ENCODE measurements around the gene RPL32.

RPL32 gene

GRCh38 chr3:12829404-12829803 lies 12.0 kb downstream of the RPL32 start:
- H3K4me1 ChIP-seq (ENCODE audit: control insufficient read depth, insufficient read depth, low read length): no peaks in the 10 kb centered on the region
- H3K9me3 ChIP-seq (ENCODE audit: control insufficient read depth, insufficient read depth, low read depth, low read length): no peaks in the 10 kb centered on the region
- H3K4me3 ChIP-seq (ENCODE audit: low read depth, low read length): no peak overlapping the region
- H3K36me3 ChIP-seq (ENCODE audit: control insufficient read depth in 2 of 2, insufficient read depth in 1 of 2, low read length in 2 of 2): peaks cover 16 to 80% of the 10 kb centered on the region in 2 experiments
- H3K27ac ChIP-seq (ENCODE audit: extremely low read depth, low read depth, low read length): no peak overlapping the region
- no peak for TF ChIP-seq EGR2 (tag by site-specific recombination; IDR thresholded peaks at IDR 0.05; ENCODE audit: low read depth)
- no peak for TF ChIP-seq ZBTB48 (tag by site-specific recombination; IDR thresholded peaks at IDR 0.05)
- no peak for TF ChIP-seq ZNF501 (tag by site-specific recombination; IDR thresholded peaks at IDR 0.05)
- POLR2A ChIA-PET: interaction anchor here (1.8 kb wide), 1 partner anchor 12 kb away, joined by 13 read pairs; the partner anchor contains the start of gene RPL32
- CTCF ChIA-PET: interaction anchor here (0.7 to 2.1 kb wide), 3 partner anchors 11 to 300 kb away, joined by 3 to 9 read pairs (median 3); partner anchors contain the start of gene RPL32

GRCh38 chr3:12828751-12829150 lies 12.6 kb downstream of the RPL32 start:
- H3K4me1 ChIP-seq (ENCODE audit: control insufficient read depth, insufficient read depth, low read length): no peaks in the 10 kb centered on the region
- CTCF ChIA-PET: interaction anchor here (0.7 to 1.1 kb wide), 3 partner anchors 10 to 299 kb away, joined by 3 to 5 read pairs (median 3); no protein-coding TSS in a partner anchor
- no peak for TF ChIP-seq KLF10 (tag by site-specific recombination; IDR thresholded peaks at IDR 0.05)
- no peak for TF ChIP-seq ZNF76 (tag by site-specific recombination; IDR thresholded peaks at IDR 0.05; ENCODE audit: borderline replicate concordance, low read depth)
- TF ChIP-seq REST (tag by site-specific recombination; IDR thresholded peaks at IDR 0.05): no peak
- no peak for TF ChIP-seq ZNF148 (tag by site-specific recombination; IDR thresholded peaks at IDR 0.05; ENCODE audit: borderline replicate concordance)
- TF ChIP-seq ZNF530 (tag by site-specific recombination; IDR thresholded peaks at IDR 0.05; ENCODE audit: low read depth): no peak
- TF ChIP-seq BCL6B (tag by site-specific recombination; IDR thresholded peaks at IDR 0.05): no peak
- TF ChIP-seq WT1 (tag by site-specific recombination; IDR thresholded peaks at IDR 0.05): no peak
- TF ChIP-seq ZNF501 (tag by site-specific recombination; IDR thresholded peaks at IDR 0.05): no peak
- TF ChIP-seq ZNF114 (tag by site-specific recombination; IDR thresholded peaks at IDR 0.05): no peak
- TF ChIP-seq IKZF3 (tag by site-specific recombination; IDR thresholded peaks at IDR 0.05): no peak
- TF ChIP-seq ZFP69B (tag by site-specific recombination; IDR thresholded peaks at IDR 0.05): no peak
- no peak for TF ChIP-seq ZNF169 (tag by site-specific recombination; IDR thresholded peaks at IDR 0.05)
- no peak for TF ChIP-seq ZNF747 (tag by site-specific recombination; IDR thresholded peaks at IDR 0.05)
- TF ChIP-seq ZNF202 (tag by site-specific recombination; IDR thresholded peaks at IDR 0.05; ENCODE audit: borderline replicate concordance): no peak
- no peak for TF ChIP-seq ZBTB11 (tag by site-specific recombination; conservative IDR thresholded peaks at IDR 0.05; ENCODE audit: low read depth)
- no peak overlapping the region for H3K4me3 ChIP-seq (ENCODE audit: low read depth, low read length)
- H3K9me3 ChIP-seq (ENCODE audit: control insufficient read depth, insufficient read depth, low read depth, low read length): no peaks in the 10 kb centered on the region
- no peak overlapping the region for H3K27ac ChIP-seq (ENCODE audit: extremely low read depth, low read depth, low read length)
- H3K36me3 ChIP-seq (ENCODE audit: control insufficient read depth in 2 of 2, insufficient read depth in 1 of 2, low read length in 2 of 2): peaks cover 12 to 75% of the 10 kb centered on the region in 2 experiments
- POLR2A ChIA-PET: no interaction called here
